Adipose tissue (tissue), 3 donors: ENCODE results near the gene MEI4. TPM values are rescaled to one million over a fixed set of nuclear protein-coding genes. Genes with fewer than 3 reads are reported as not detected.
"Not testable (repeated sequence)": the region's sequence is repeated elsewhere in the genome, so short reads cannot be mapped to it uniquely, and the experiment has no call there.

Experiments
- H3K27ac ChIP-seq: one replicate; pipeline ENCODE4 v1.5.1; 2013; ENCODE audit warnings: low read depth, low read length
- WGBS, 3 donors: extraction: QIAGEN DNeasy Blood & Tissue Kit; methylation state at CpG; one replicate each; pipeline ENCODE4 v1.1.7; 2013; 5-methylcytosine and 5-hydroxymethylcytosine counted together
- polyA plus RNA-seq, 3 donors: library from polyadenylated mRNA; stranded (reverse); fragments of 200-250 nt; gene quantifications; one replicate each; pipeline ENCODE4 v1.2.3, GENCODE V29; 2013
- donor health status: healthy with polysubstance abuse.
- donor health status: Bipolar disorder and iron deficiency.
- donor health status: healthy.

MEI4 gene
- polyA plus RNA-seq, 3 donors: 0.04 to 0.41 TPM; not detected in 1

GRCh38 chr6:77786935-77787629 lies 134.2 kb downstream of the MEI4 start:
- H3K27ac ChIP-seq: no peak overlapping the region
- 87 to 92% (median 92%) methylated on average over 4 of the region's 4 CpGs for WGBS, 3 donors

GRCh38 chr6:77796824-77797809 lies 144.3 kb downstream of the MEI4 start:
- no peak overlapping the region for H3K27ac ChIP-seq
- 83 to 89% (median 85%) methylated on average over 6 of the region's 6 CpGs for WGBS, 3 donors

- WGBS, 3 donors: 70 to 84% (median 83%) methylated on average over 1 of the region's 1 CpG
- H3K27ac ChIP-seq: no peak overlapping the region
These were observed 159.5 kb downstream of the MEI4 start for GRCh38 chr6:77812304-77812703.

GRCh38 chr6:77813090-77813489 lies 160.3 kb downstream of the MEI4 start:
- WGBS, 3 donors: 84 to 97% (median 89%) methylated on average over 1 of the region's 1 CpG
- H3K27ac ChIP-seq: no peak overlapping the region

- no peak overlapping the region for H3K27ac ChIP-seq
- WGBS, 3 donors: 83 to 93% (median 89%) methylated on average over 1 of the region's 1 CpG
These were observed 161.3 kb downstream of the MEI4 start for GRCh38 chr6:77814119-77814518.

GRCh38 chr6:77815531-77815930 lies 162.7 kb downstream of the MEI4 start:
- H3K27ac ChIP-seq: no peak overlapping the region

- WGBS, 3 donors: 87 to 92% (median 91%) methylated on average over 2 of the region's 2 CpGs
- H3K27ac ChIP-seq: no peak overlapping the region
These were observed 164.0 kb downstream of the MEI4 start for GRCh38 chr6:77816766-77817270.

GRCh38 chr6:77822265-77822664 lies 169.4 kb downstream of the MEI4 start:
- 36 to 80% (median 59%) methylated on average over 2 of the region's 2 CpGs for WGBS, 3 donors
- no peak overlapping the region for H3K27ac ChIP-seq

- WGBS, 3 donors: 58 to 78% (median 72%) methylated on average over 2 of the region's 2 CpGs
These were observed 172.4 kb downstream of the MEI4 start for GRCh38 chr6:77825204-77825603.

GRCh38 chr6:77829736-77830135 lies 176.9 kb downstream of the MEI4 start:
- H3K27ac ChIP-seq: no peak overlapping the region

More at GRCh38 chr6:77825204-77825603, 172.4 kb downstream of the MEI4 start:
- no peak overlapping the region for H3K27ac ChIP-seq

GRCh38 chr6:77833749-77834148 lies 180.9 kb downstream of the MEI4 start:
- not testable (repeated sequence) for H3K27ac ChIP-seq
- WGBS, 3 donors: 94 to 97% (median 95%) methylated on average over 2 of the region's 2 CpGs

GRCh38 chr6:77834591-77834996 lies 181.8 kb downstream of the MEI4 start:
- 33 to 67% (median 44%) methylated on average over 4 of the region's 4 CpGs for WGBS, 3 donors
- no peak overlapping the region for H3K27ac ChIP-seq

- 43 to 50% (median 44%) methylated on average over 3 of the region's 3 CpGs for WGBS, 3 donors
- no peak overlapping the region for H3K27ac ChIP-seq
These were observed 184.4 kb downstream of the MEI4 start for GRCh38 chr6:77837034-77837784.

- WGBS, 3 donors: 41 to 74% (median 44%) methylated on average over 2 of the region's 2 CpGs
- no peak overlapping the region for H3K27ac ChIP-seq
These were observed 186.5 kb downstream of the MEI4 start for GRCh38 chr6:77839292-77839691.

GRCh38 chr6:77844822-77845221 lies 192.0 kb downstream of the MEI4 start:
- WGBS, 3 donors: 63 to 69% (median 69%) methylated on average over 3 of the region's 3 CpGs
- no peak overlapping the region for H3K27ac ChIP-seq

- H3K27ac ChIP-seq: no peak overlapping the region
These were observed 200.6 kb downstream of the MEI4 start for GRCh38 chr6:77853401-77853800.

- no peak overlapping the region for H3K27ac ChIP-seq
- WGBS, 3 donors: 57 to 65% (median 65%) methylated on average over 5 of the region's 5 CpGs
These were observed 203.6 kb downstream of the MEI4 start for GRCh38 chr6:77856391-77856790.

- no peak overlapping the region for H3K27ac ChIP-seq
These were observed 204.6 kb downstream of the MEI4 start for GRCh38 chr6:77857421-77857820.

GRCh38 chr6:77876300-77876699 lies 223.5 kb downstream of the MEI4 start:
- 86 to 96% (median 88%) methylated on average over 2 of the region's 2 CpGs for WGBS, 3 donors
- H3K27ac ChIP-seq: no peak overlapping the region
